Neural cell (in vitro differentiated cells): ENCODE measurements around the gene BTNL8. TPM values are rescaled to one million over a fixed set of nuclear protein-coding genes. Genes with fewer than 3 reads are reported as not detected.

Experiments
- H2AFZ ChIP-seq: fragments of 200-600, 300-800 bp; sonication (generic), shearing (Covaris generic); 2 replicates; pipeline ENCODE4 v1.6.0; 2014; ENCODE audit warnings: low read depth, mild to moderate bottlenecking, antibody characterized with exemption, low read length, moderate library complexity
- H3F3A ChIP-seq: fragments of 200-600 bp; shearing (Covaris generic); 2 replicates; pipeline ENCODE4 v1.6.1; 2016; ENCODE audit warnings: mild to moderate bottlenecking, moderate library complexity, mixed read lengths, antibody characterized with exemption, low read length; ENCODE audit not compliant: insufficient read depth, poor library complexity, severe bottlenecking
- H3K27ac ChIP-seq: fragments of 200-600, 300-800 bp; sonication (generic), shearing (Covaris generic); 2 replicates; pipeline ENCODE4 v1.5.1; 2014; ENCODE audit warnings: mild to moderate bottlenecking, low read length, moderate library complexity
- H3K27me3 ChIP-seq: fragments of 300-800, 200-600 bp; sonication (generic), shearing (Covaris generic); 2 replicates; pipeline ENCODE4 v1.6.0; 2014; ENCODE audit warnings: mild to moderate bottlenecking, low read depth, low read length, moderate library complexity; ENCODE audit not compliant: insufficient read depth
- H3K36me3 ChIP-seq: fragments of 300-800, 200-600 bp; sonication (generic), shearing (Covaris generic); 2 replicates; pipeline ENCODE4 v1.5.1; 2014; ENCODE audit warnings: mild to moderate bottlenecking, antibody characterized with exemption, low read length, moderate library complexity; ENCODE audit not compliant: insufficient read depth
- H3K4me2 ChIP-seq: fragments of 300-800, 200-600 bp; sonication (generic), shearing (Covaris generic); 2 replicates; pipeline ENCODE4 v1.6.0; 2014; ENCODE audit warnings: mild to moderate bottlenecking, low read length
- H3K4me3 ChIP-seq: fragments of 300-800, 200-600 bp; sonication (generic), shearing (Covaris generic); 2 replicates; pipeline ENCODE4 v1.5.1; 2014; ENCODE audit warnings: mild to moderate bottlenecking, low read length, moderate library complexity
- H3K79me2 ChIP-seq: fragments of 200-600 bp; shearing (Covaris generic); replicated peaks from 2 replicates; pipeline ENCODE4 v1.6.0; 2014; ENCODE audit warnings: mild to moderate bottlenecking, low read length, moderate library complexity; ENCODE audit not compliant: insufficient read depth
- H3K9ac ChIP-seq: fragments of 300-800, 200-600 bp; sonication (generic), shearing (Covaris generic); 2 replicates; pipeline ENCODE4 v1.6.1; 2016; ENCODE audit warnings: mild to moderate bottlenecking, low read length, mixed read lengths
- H3K9me2 ChIP-seq: fragments of 200-600 bp; shearing (Covaris generic); 2 replicates; pipeline ENCODE4 v1.6.1; 2016; ENCODE audit warnings: mild to moderate bottlenecking, low read length, mixed read lengths; ENCODE audit not compliant: insufficient read depth
- H3K9me3 ChIP-seq: fragments of 200-600, 300-800 bp; sonication (generic), shearing (Covaris generic); 2 replicates; pipeline ENCODE4 v1.6.1; 2016; ENCODE audit warnings: mild to moderate bottlenecking, mixed run types, low read length, moderate library complexity, mixed read lengths
- H4K20me1 ChIP-seq: fragments of 200-600 bp; shearing (Covaris generic); 2 replicates; pipeline ENCODE4 v1.6.1; 2016; ENCODE audit warnings: mild to moderate bottlenecking, mixed run types; ENCODE audit not compliant: insufficient read depth
- EP300 ChIP-seq: fragments of 450-650 bp; conservative IDR thresholded peaks from 2 replicates; pipeline ENCODE4 v1.6.1; 2014; ENCODE audit warnings: antibody characterized with exemption, mild to moderate bottlenecking, moderate library complexity; ENCODE audit not compliant: poor library complexity, severe bottlenecking
- EZH2 ChIP-seq: fragments of 200-600, 300-800 bp; shearing (Covaris generic), sonication (generic); IDR thresholded peaks from 2 replicates; pipeline ENCODE4 v1.6.1; 2014; ENCODE audit warnings: antibody characterized with exemption, low read length, borderline replicate concordance, mild to moderate bottlenecking; ENCODE audit not compliant: insufficient read depth, poor library complexity, severe bottlenecking
- MXI1 ChIP-seq: fragments of 450-650 bp; conservative IDR thresholded peaks from 2 replicates; pipeline ENCODE4 v1.6.1; 2014; ENCODE audit warnings: antibody characterized with exemption, mild to moderate bottlenecking; ENCODE audit not compliant: poor library complexity, severe bottlenecking
- POLR2AphosphoS5 ChIP-seq: IDR thresholded peaks from 2 replicates; pipeline ENCODE4 v1.6.1; 2012
- RAD21 ChIP-seq: fragments of 450-650 bp; conservative IDR thresholded peaks from 2 replicates; pipeline ENCODE4 v1.6.1; 2014; ENCODE audit warnings: antibody characterized with exemption, mild to moderate bottlenecking, moderate library complexity
- SMC3 ChIP-seq: fragments of 450-650 bp; conservative IDR thresholded peaks from 2 replicates; pipeline ENCODE4 v1.6.1; 2014; ENCODE audit warnings: antibody characterized with exemption, mild to moderate bottlenecking, moderate library complexity; ENCODE audit not compliant: poor library complexity
- TAF1 ChIP-seq: IDR thresholded peaks from 2 replicates; pipeline ENCODE4 v1.6.1; 2012; ENCODE audit warnings: low read depth
- polyA plus RNA-seq: library from polyadenylated mRNA; depleted of rRNA; stranded (reverse); fragments of >200 nt; gene quantifications from 2 replicates; pipeline ENCODE4 v1.2.3, GENCODE V29; 2014
- TF ChIP-seq, protein P1 (sequence below): IDR thresholded peaks from 2 replicates; pipeline ENCODE4 v1.6.1; 2012; ENCODE audit warnings: borderline replicate concordance
- TF ChIP-seq, protein P2 (sequence below): fragments of 450-650 bp; IDR thresholded peaks from 2 replicates; pipeline ENCODE4 v1.5.1; 2014; ENCODE audit warnings: antibody characterized with exemption, mild to moderate bottlenecking, moderate library complexity; ENCODE audit not compliant: poor library complexity, severe bottlenecking

Gene BTNL8
- polyA plus RNA-seq, 1 donor from 2014 or later = not detected

DNA sequence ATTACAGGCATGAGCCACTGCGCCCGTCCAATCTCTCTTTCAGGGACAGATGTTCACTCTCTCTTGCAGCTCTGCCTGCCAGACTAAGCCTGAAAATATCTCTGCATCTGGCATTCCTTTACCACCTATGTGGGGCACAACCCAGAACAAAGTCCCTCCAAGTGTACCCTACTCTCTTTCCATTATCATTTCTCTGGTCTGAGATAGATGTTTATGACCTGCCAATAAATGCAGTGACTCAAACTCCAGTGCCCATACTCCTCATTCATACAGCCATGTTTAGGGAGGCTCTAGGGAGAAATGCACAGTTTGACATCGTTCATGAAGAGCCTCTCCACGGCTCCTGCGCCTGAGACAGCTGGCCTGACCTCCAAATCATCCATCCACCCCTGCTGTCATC, 89.6 kb downstream of the BTNL8 start, which contains the start of gene BTNL3:
Gene BTNL3, plus strand, starts transcription at position 255 of the 400 bp plus-strand sequence. CDS start 183 bp downstream, outside the sequence.
- TF ChIP-seq, protein P1, sequence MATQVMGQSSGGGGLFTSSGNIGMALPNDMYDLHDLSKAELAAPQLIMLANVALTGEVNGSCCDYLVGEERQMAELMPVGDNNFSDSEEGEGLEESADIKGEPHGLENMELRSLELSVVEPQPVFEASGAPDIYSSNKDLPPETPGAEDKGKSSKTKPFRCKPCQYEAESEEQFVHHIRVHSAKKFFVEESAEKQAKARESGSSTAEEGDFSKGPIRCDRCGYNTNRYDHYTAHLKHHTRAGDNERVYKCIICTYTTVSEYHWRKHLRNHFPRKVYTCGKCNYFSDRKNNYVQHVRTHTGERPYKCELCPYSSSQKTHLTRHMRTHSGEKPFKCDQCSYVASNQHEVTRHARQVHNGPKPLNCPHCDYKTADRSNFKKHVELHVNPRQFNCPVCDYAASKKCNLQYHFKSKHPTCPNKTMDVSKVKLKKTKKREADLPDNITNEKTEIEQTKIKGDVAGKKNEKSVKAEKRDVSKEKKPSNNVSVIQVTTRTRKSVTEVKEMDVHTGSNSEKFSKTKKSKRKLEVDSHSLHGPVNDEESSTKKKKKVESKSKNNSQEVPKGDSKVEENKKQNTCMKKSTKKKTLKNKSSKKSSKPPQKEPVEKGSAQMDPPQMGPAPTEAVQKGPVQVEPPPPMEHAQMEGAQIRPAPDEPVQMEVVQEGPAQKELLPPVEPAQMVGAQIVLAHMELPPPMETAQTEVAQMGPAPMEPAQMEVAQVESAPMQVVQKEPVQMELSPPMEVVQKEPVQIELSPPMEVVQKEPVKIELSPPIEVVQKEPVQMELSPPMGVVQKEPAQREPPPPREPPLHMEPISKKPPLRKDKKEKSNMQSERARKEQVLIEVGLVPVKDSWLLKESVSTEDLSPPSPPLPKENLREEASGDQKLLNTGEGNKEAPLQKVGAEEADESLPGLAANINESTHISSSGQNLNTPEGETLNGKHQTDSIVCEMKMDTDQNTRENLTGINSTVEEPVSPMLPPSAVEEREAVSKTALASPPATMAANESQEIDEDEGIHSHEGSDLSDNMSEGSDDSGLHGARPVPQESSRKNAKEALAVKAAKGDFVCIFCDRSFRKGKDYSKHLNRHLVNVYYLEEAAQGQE = no peak
- TF ChIP-seq TAF1 (no peak), SMC3 (no peak), RAD21 (no peak), EP300 (no peak), EZH2 (no peak), POLR2AphosphoS5 (no peak), MXI1 (no peak)
- TF ChIP-seq, protein P2, sequence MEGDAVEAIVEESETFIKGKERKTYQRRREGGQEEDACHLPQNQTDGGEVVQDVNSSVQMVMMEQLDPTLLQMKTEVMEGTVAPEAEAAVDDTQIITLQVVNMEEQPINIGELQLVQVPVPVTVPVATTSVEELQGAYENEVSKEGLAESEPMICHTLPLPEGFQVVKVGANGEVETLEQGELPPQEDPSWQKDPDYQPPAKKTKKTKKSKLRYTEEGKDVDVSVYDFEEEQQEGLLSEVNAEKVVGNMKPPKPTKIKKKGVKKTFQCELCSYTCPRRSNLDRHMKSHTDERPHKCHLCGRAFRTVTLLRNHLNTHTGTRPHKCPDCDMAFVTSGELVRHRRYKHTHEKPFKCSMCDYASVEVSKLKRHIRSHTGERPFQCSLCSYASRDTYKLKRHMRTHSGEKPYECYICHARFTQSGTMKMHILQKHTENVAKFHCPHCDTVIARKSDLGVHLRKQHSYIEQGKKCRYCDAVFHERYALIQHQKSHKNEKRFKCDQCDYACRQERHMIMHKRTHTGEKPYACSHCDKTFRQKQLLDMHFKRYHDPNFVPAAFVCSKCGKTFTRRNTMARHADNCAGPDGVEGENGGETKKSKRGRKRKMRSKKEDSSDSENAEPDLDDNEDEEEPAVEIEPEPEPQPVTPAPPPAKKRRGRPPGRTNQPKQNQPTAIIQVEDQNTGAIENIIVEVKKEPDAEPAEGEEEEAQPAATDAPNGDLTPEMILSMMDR = no peak
- no peaks in the 10 kb centered on the region for H3K9me3 ChIP-seq

DNA sequence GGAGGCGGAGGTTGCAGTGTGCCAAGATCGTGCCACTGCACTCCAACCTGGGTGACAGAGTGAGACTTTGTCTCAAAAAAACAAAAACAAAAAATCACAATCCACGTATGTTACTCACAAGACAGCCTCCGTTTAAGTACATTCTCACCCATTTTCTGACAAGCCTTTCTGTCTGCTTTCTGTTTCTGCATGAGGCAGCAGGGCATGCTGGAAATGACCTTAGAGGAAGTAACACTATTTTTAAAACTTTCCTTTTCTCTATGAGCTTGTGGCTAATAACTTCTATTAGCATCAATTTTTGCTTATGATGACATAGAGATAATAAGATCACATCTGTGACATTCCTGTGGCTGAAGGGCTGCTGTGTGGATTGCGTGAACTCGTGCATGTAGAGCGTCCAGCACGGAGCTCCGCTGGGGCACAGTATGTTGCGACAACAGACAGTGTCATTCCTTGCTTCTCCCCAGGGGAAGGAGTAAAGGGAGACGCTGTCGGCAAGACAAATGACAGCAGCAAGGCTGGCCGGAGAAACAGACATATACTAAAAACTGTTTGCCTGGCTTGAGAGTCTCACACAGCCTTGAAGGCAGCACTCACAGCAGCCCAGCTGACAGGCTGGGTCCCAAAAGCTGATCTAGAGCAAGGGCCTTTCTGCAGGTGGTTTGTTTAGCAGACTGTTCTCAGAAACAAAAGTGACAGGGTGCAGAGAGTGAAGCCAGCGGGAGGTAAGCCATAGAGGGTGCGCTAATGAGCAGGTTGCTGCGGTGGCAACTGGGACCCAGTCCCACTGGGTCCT, 91.3 kb downstream of the BTNL8 start:
- Histone ChIP-seq H3K4me3 (no peak overlapping the region), H3K79me2 (no peaks in the 10 kb centered on the region), H4K20me1 (no peaks in the 10 kb centered on the region), H3K27me3 (no peaks in the 10 kb centered on the region), H3K9ac (no peak overlapping the region), H3K9me2 (no peaks in the 10 kb centered on the region), H3K9me3 (no peaks in the 10 kb centered on the region), H2AFZ (no peak overlapping the region), H3K4me2 (no peak overlapping the region), H3K27ac (no peak overlapping the region), H3K36me3 (no peaks in the 10 kb centered on the region), H3F3A (no peaks in the 10 kb centered on the region)
- TF ChIP-seq, protein P1 = no peak
- TF ChIP-seq EZH2 (no peak), TAF1 (no peak)

More for the DNA sequence above, 89.6 kb downstream of the BTNL8 start, which contains the start of gene BTNL3:
- Histone ChIP-seq H3K79me2 (no peaks in the 10 kb centered on the region), H3K9ac (no peak within 1 kb of the TSS), H3K4me2 (no peak within 1 kb of the TSS), H4K20me1 (no peaks in the 10 kb centered on the region), H3K4me3 (no peak within 1 kb of the TSS), H3K27ac (no peak within 1 kb of the TSS), H2AFZ (no peak within 1 kb of the TSS), H3K9me2 (no peaks in the 10 kb centered on the region), H3K36me3 (no peaks in the 10 kb centered on the region), H3K27me3 (no peaks in the 10 kb centered on the region), H3F3A (no peaks in the 10 kb centered on the region)
